SK-N-SH treated with all-trans-retinoic acid at 6 μM for 48 hours (cell line): Measurements from ENCODE around the gene F8A2.
"Not testable (repeated sequence)": the region's sequence is repeated elsewhere in the genome, so short reads cannot be mapped to it uniquely, and the experiment has no call there.

Experiments
- ARNTL ChIP-seq: fragments of 450-650 bp; formaldehyde crosslinking; IDR thresholded peaks from 2 replicates; pipeline ENCODE4 v1.5.0; 2020; ENCODE audit warnings: low read depth, mild to moderate bottlenecking, moderate library complexity, borderline replicate concordance
- CREB5 ChIP-seq: fragments of 250-450 bp; sonication (Bioruptor Pico); IDR thresholded peaks from 2 replicates; pipeline ENCODE4 v1.5.1; 2020; ENCODE audit warnings: low read depth, mild to moderate bottlenecking, moderate library complexity
- CSRNP3 ChIP-seq: fragments of 250-450 bp; sonication (Bioruptor Pico); IDR thresholded peaks from 2 replicates; pipeline ENCODE4 v1.5.1; 2021; ENCODE audit warnings: mild to moderate bottlenecking, moderate library complexity
- GLIS3 ChIP-seq: fragments of 250-450 bp; sonication (Bioruptor Pico); IDR thresholded peaks from 2 replicates; pipeline ENCODE4 v1.5.0; 2020; ENCODE audit warnings: mild to moderate bottlenecking, moderate library complexity
- ISL1 ChIP-seq: fragments of 250-450 bp; sonication (Bioruptor Pico); IDR thresholded peaks from 2 replicates; pipeline ENCODE4 v2.1.2; 2022; ENCODE audit warnings: mild to moderate bottlenecking, moderate library complexity
- PATZ1 ChIP-seq: fragments of 250-450 bp; sonication (Bioruptor Pico); IDR thresholded peaks from 2 replicates; pipeline ENCODE4 v1.8.0; 2020; ENCODE audit warnings: mild to moderate bottlenecking, moderate library complexity, borderline replicate concordance
- POU6F1 ChIP-seq: fragments of 250-450 bp; sonication (Bioruptor Pico); IDR thresholded peaks from 2 replicates; pipeline ENCODE4 v1.8.0; 2021; ENCODE audit warnings: low read depth, mild to moderate bottlenecking, moderate library complexity, borderline replicate concordance
- TOX ChIP-seq: fragments of 250-450 bp; sonication (Bioruptor Pico); IDR thresholded peaks from 2 replicates; pipeline ENCODE4 v1.8.0; 2021; ENCODE audit warnings: mild to moderate bottlenecking, moderate library complexity, borderline replicate concordance
- TSHZ2 ChIP-seq: fragments of 250-450 bp; sonication (Bioruptor Pico); IDR thresholded peaks from 2 replicates; pipeline ENCODE4 v1.5.0; 2020; ENCODE audit warnings: mild to moderate bottlenecking, moderate library complexity
- ZC3H10 ChIP-seq: fragments of 250-450 bp; sonication (Bioruptor Pico); IDR thresholded peaks from 2 replicates; pipeline ENCODE4 v1.5.1; 2021; ENCODE audit warnings: mild to moderate bottlenecking, moderate library complexity
- ZFP30 ChIP-seq: fragments of 450-650 bp; formaldehyde crosslinking; IDR thresholded peaks from 2 replicates; pipeline ENCODE4 v1.5.0; 2022; ENCODE audit warnings: mild to moderate bottlenecking, moderate library complexity
- ZNF565 ChIP-seq: fragments of 450-650 bp; formaldehyde crosslinking; conservative IDR thresholded peaks from 2 replicates; pipeline ENCODE4 v1.5.0; 2020; ENCODE audit warnings: low read depth, mild to moderate bottlenecking, moderate library complexity
- ZNF70 ChIP-seq: fragments of 450-650 bp; formaldehyde crosslinking; IDR thresholded peaks from 2 replicates; pipeline ENCODE4 v1.5.0; 2020; ENCODE audit warnings: mild to moderate bottlenecking, moderate library complexity
- ZNF8 ChIP-seq: fragments of 450-650 bp; formaldehyde crosslinking; IDR thresholded peaks from 2 replicates; pipeline ENCODE4 v1.5.0; 2020; ENCODE audit warnings: mild to moderate bottlenecking, moderate library complexity

- not testable (repeated sequence) for TF ChIP-seq GLIS3 (CRISPR knock-in tag); PATZ1 (CRISPR knock-in tag); ZNF8; ISL1 (CRISPR knock-in tag); ZFP30 (CRISPR knock-in tag); CREB5; TSHZ2 (CRISPR knock-in tag); ZNF565 (CRISPR knock-in tag); ZC3H10; ARNTL; TOX (CRISPR knock-in tag); CSRNP3 (CRISPR knock-in tag); ZNF70 (CRISPR knock-in tag); POU6F1
Observed at GRCh38 chrX:155381843-155382528, at the start of gene F8A2.
